GM23338 (cell line): ENCODE results near the gene ORC3. TPM values are rescaled to one million over a fixed set of nuclear protein-coding genes. Genes with fewer than 3 reads are reported as not detected.

ENCODE experiments used
- ATAC-seq: fragments of 200-7000 bp; cut with Tn5 transposase; 3 replicates; pipeline ENCODE4 v1.9.1; 2020
- DNase-seq: peaks from one replicate; pipeline ENCODE4 v3.0.0-alpha.2; 2015; ENCODE audit warnings: low spot score
- H2AFZ ChIP-seq: fragments of 200-600 bp; sonication (generic); 2 replicates; pipeline ENCODE4 v1.8.0; 2016; ENCODE audit warnings: antibody characterized with exemption, mild to moderate bottlenecking, moderate library complexity
- H3F3A ChIP-seq: fragments of 200-600 bp; sonication (generic); replicated peaks from 2 replicates; pipeline ENCODE4 v1.8.0; 2017; ENCODE audit warnings: antibody characterized with exemption, mixed run types, low read depth
- H3K27ac ChIP-seq: fragments of 200-600 bp; sonication (generic); 2 replicates; pipeline ENCODE4 v1.6.1; 2016; ENCODE audit warnings: low read depth
- H3K27me3 ChIP-seq: fragments of 200-600 bp; sonication (generic); 2 replicates; pipeline ENCODE4 v1.8.0; 2016; ENCODE audit warnings: mild to moderate bottlenecking, mixed run types, moderate library complexity; ENCODE audit not compliant: insufficient read depth
- H3K36me3 ChIP-seq: fragments of 200-600 bp; sonication (generic); 2 replicates; pipeline ENCODE4 v1.8.0; 2016; ENCODE audit warnings: mild to moderate bottlenecking; ENCODE audit not compliant: insufficient read depth
- H3K4me1 ChIP-seq: fragments of 200-600 bp; sonication (generic); 2 replicates; pipeline ENCODE4 v1.8.0; 2016; ENCODE audit warnings: mild to moderate bottlenecking, moderate library complexity; ENCODE audit not compliant: insufficient read depth
- H3K4me2 ChIP-seq: fragments of 200-600 bp; sonication (generic); 2 replicates; pipeline ENCODE4 v1.7.1; 2017; ENCODE audit warnings: mixed run types
- H3K4me3 ChIP-seq: fragments of 200-600 bp; sonication (generic); 2 replicates; pipeline ENCODE4 v1.6.1; 2016; ENCODE audit warnings: mixed run types
- H3K79me2 ChIP-seq: fragments of 200-600 bp; sonication (generic); replicated peaks from 2 replicates; pipeline ENCODE4 v1.8.0; 2017; ENCODE audit warnings: mild to moderate bottlenecking; ENCODE audit not compliant: insufficient read depth
- H3K9me2 ChIP-seq: fragments of 200-600 bp; sonication (generic); 2 replicates; pipeline ENCODE4 v1.8.0; 2017; ENCODE audit not compliant: insufficient read depth
- H4K20me1 ChIP-seq: fragments of 200-600 bp; sonication (generic); replicated peaks from 2 replicates; pipeline ENCODE4 v1.8.0; 2017; ENCODE audit warnings: mild to moderate bottlenecking; ENCODE audit not compliant: insufficient read depth
- H3K27ac Mint-ChIP-seq: 2 replicates; pipeline ENCODE4 v1.8.0; 2020; ENCODE audit warnings: inconsistent platforms, mild to moderate bottlenecking, moderate library complexity, mixed read lengths
- H3K27me3 Mint-ChIP-seq: 3 replicates; pipeline ENCODE4 v1.8.0; 2022; ENCODE audit warnings: low read depth, mild to moderate bottlenecking, moderate library complexity, mixed read lengths, inconsistent platforms; ENCODE audit not compliant: insufficient read depth, poor library complexity
- H3K36me3 Mint-ChIP-seq: 3 replicates; pipeline ENCODE4 v1.8.0; 2021; ENCODE audit warnings: low read depth, mild to moderate bottlenecking, inconsistent platforms, moderate library complexity, mixed read lengths
- H3K4me1 Mint-ChIP-seq: 3 replicates; pipeline ENCODE4 v1.8.0; 2020; ENCODE audit warnings: mild to moderate bottlenecking, inconsistent platforms, mixed read lengths
- H3K4me3 Mint-ChIP-seq: 3 replicates; pipeline ENCODE4 v1.8.0; 2021; ENCODE audit warnings: moderate library complexity, mild to moderate bottlenecking, inconsistent platforms, mixed read lengths
- H3K9me3 Mint-ChIP-seq: 3 replicates; pipeline ENCODE4 v1.8.0; 2020; ENCODE audit warnings: moderate library complexity, mild to moderate bottlenecking, inconsistent platforms, mixed read lengths
- CREB1 ChIP-seq: fragments of 250-450 bp; sonication (Bioruptor Pico); IDR thresholded peaks from 2 replicates; pipeline ENCODE4 v1.5.0; 2020; ENCODE audit warnings: low read depth, mild to moderate bottlenecking, moderate library complexity
- CTCF ChIP-seq, 2 experiments: fragments of 200-600 bp in 1 of 2; sonication (generic) in 1 of 2; conservative IDR thresholded peaks; 2 replicates each; pipeline versions ENCODE4 v1.5.1 to v1.6.1; 2016 to 2017; ENCODE audit warnings: antibody characterized with exemption in 2 of 2, low read depth in 2 of 2, mild to moderate bottlenecking in 2 of 2, moderate library complexity in 1 of 2
- ETS1 ChIP-seq: IDR thresholded peaks from 2 replicates; pipeline ENCODE4 v1.6.1; 2016; ENCODE audit warnings: antibody characterized with exemption
- EZH2 ChIP-seq: fragments of 200-600 bp; sonication (generic); IDR thresholded peaks from one replicate; pipeline ENCODE4 v1.8.0; 2017; ENCODE audit warnings: antibody characterized with exemption, mild to moderate bottlenecking, low read depth; ENCODE audit not compliant: unreplicated experiment
- EZH2phosphoT487 ChIP-seq: fragments of 200-600 bp; sonication (generic); IDR thresholded peaks from one replicate; pipeline ENCODE4 v1.8.1; 2018; ENCODE audit warnings: antibody characterized with exemption; ENCODE audit not compliant: unreplicated experiment
- JUNB ChIP-seq: IDR thresholded peaks from one replicate; pipeline ENCODE4 v1.6.1; 2016; ENCODE audit warnings: antibody characterized with exemption; ENCODE audit not compliant: unreplicated experiment
- NANOG ChIP-seq: IDR thresholded peaks from 2 replicates; pipeline ENCODE4 v1.6.1; 2016; ENCODE audit warnings: antibody characterized with exemption, borderline replicate concordance
- POLR2AphosphoS5 ChIP-seq: IDR thresholded peaks from 2 replicates; pipeline ENCODE4 v1.6.1; 2016; ENCODE audit warnings: antibody characterized with exemption, low read depth
- REST ChIP-seq: IDR thresholded peaks from one replicate; pipeline ENCODE4 v1.6.1; 2018; ENCODE audit warnings: antibody characterized with exemption; ENCODE audit not compliant: unreplicated experiment
- STAT1 ChIP-seq: IDR thresholded peaks from one replicate; pipeline ENCODE4 v1.6.1; 2016; ENCODE audit warnings: antibody characterized with exemption; ENCODE audit not compliant: unreplicated experiment
- ZNF114 ChIP-seq: fragments of 250-450 bp; sonication (Bioruptor Pico); IDR thresholded peaks from 2 replicates; pipeline ENCODE4 v1.5.0; 2020; ENCODE audit warnings: mild to moderate bottlenecking, moderate library complexity
- ZNF331 ChIP-seq: fragments of 250-450 bp; sonication (Bioruptor Pico); IDR thresholded peaks from 2 replicates; pipeline ENCODE4 v1.5.0; 2020; ENCODE audit warnings: low read depth, mild to moderate bottlenecking, moderate library complexity
- polyA plus RNA-seq: library from polyadenylated mRNA; unstranded; fragments of >200 nt; fragmentation: Nextera tagmentation; extraction: Ambion mirVana; gene quantifications from 2 replicates; pipeline ENCODE4 v1.2.1, GENCODE V29; 2016
- total RNA-seq: library from RNA; depleted of rRNA; stranded (reverse); fragments of >200 nt; shearing (Covaris generic); gene quantifications from 2 replicates; pipeline ENCODE4 v1.2.3, GENCODE V29; 2014

The ORC3 gene
- total and polyA plus RNA-seq, 2 experiments from 2014 or later, result 53.1 to 78.4 TPM

- TF ChIP-seq ZNF114 (CRISPR knock-in tag), result no peak
- no peak for TF ChIP-seq CTCF (conservative IDR thresholded peaks at IDR 0.05; ENCODE audit: low read depth in 2 of 2)
- TF ChIP-seq POLR2AphosphoS5, result no peak
- no peak for TF ChIP-seq ETS1
- no peak for TF ChIP-seq CREB1 (CRISPR knock-in tag)
- TF ChIP-seq REST, result no peak
Observed at GRCh38 chr6:87540539-87540938, 49.4 kb upstream of the ORC3 start (continued).

- ATAC-seq, result no peak
- TF ChIP-seq CTCF (conservative IDR thresholded peaks at IDR 0.05; ENCODE audit: low read depth in 2 of 2) (no peak), ETS1 (no peak), EZH2 (no peak), EZH2phosphoT487 (no peak), NANOG (no peak), POLR2AphosphoS5 (no peak), ZNF331 (CRISPR knock-in tag) (no peak), STAT1 (no peak), REST (no peak), JUNB (no peak), CREB1 (CRISPR knock-in tag) (no peak), ZNF114 (CRISPR knock-in tag) (no peak)
Observed at GRCh38 chr6:87541041-87541440, 48.9 kb upstream of the ORC3 start.

More at GRCh38 chr6:87541041-87541440, 48.9 kb upstream of the ORC3 start:
- Histone ChIP-seq H3K4me1 (no peaks in the 10 kb centered on the region), H3F3A (no peaks in the 10 kb centered on the region), H3K79me2 (no peaks in the 10 kb centered on the region), H3K9me2 (no peaks in the 10 kb centered on the region), H3K4me3 (no peak overlapping the region), H3K36me3 (peaks cover 29% of the 10 kb centered on the region), H2AFZ (no peak overlapping the region), H3K4me2 (no peak overlapping the region), H3K27me3 (no peaks in the 10 kb centered on the region), H4K20me1 (no peaks in the 10 kb centered on the region; the same call in 1 of the 2 replicates), H3K27ac (no peak overlapping the region)
- no peak overlapping the region for H3K27ac Mint-ChIP-seq
- no peak for DNase-seq
- H3K27me3 Mint-ChIP-seq, result peaks cover 2% of the 10 kb centered on the region
- peaks cover 20% of the 10 kb centered on the region for H3K9me3 Mint-ChIP-seq
- no peaks in the 10 kb centered on the region for H3K4me1 Mint-ChIP-seq
- H3K36me3 Mint-ChIP-seq, result peaks cover 53% of the 10 kb centered on the region
- no peak overlapping the region for H3K4me3 Mint-ChIP-seq
